B cell (primary cell): ENCODE measurements around the gene RARB. TPM values are rescaled to one million over a fixed set of nuclear protein-coding genes. Genes with fewer than 3 reads are reported as not detected.

Experiments
- ATAC-seq: fragments of 200-7000 bp; cut with Tn5 transposase; one replicate; pipeline ENCODE4 v1.10.0; 2021; ENCODE audit warnings: low read depth, mild to moderate bottlenecking, moderate number of reproducible peaks, moderate library complexity
- CTCF ChIA-PET: fragments of 350-600 bp; sonication (Branson Sonifier 250); formaldehyde crosslinking; loops from one replicate; lab custom pipeline; 2021; ENCODE audit warnings: antibody characterized with exemption, inconsistent platforms; lab: Charles Lee
- POLR2A ChIA-PET: fragments of 350-600 bp; sonication (Branson Sonifier 250); formaldehyde crosslinking; loops from one replicate; lab custom pipeline; 2021; ENCODE audit warnings: antibody characterized with exemption; lab: Charles Lee
- DNase-seq: peaks from one replicate; pipeline ENCODE4 v3.0.0; 2013
- H2AFZ ChIP-seq: 2 replicates; pipeline ENCODE4 v1.6.1; 2012; ENCODE audit warnings: mild to moderate bottlenecking, low read depth, low read length; ENCODE audit not compliant: insufficient read depth, poor library complexity, severe bottlenecking
- H3K27ac ChIP-seq, 2 donors: 1 replicate in 1 of 2; 2 replicates in 1 of 2; pipeline ENCODE4 v1.5.1; 2012 to 2013; ENCODE audit warnings: low read length in 2 of 2, mild to moderate bottlenecking in 2 of 2, moderate library complexity in 1 of 2
- H3K27me3 ChIP-seq, 4 experiments: fragments of 200-600 bp in 1 of 4; sonication (generic) in 1 of 4; replicated peaks in 1 of 4; 1 replicate in 2 of 4; 2 replicates in 2 of 4; pipeline versions ENCODE4 v1.6.1 to v1.7.0; 2013 to 2016; ENCODE audit warnings: low read length in 3 of 4, mild to moderate bottlenecking in 2 of 4, mixed read lengths in 1 of 4, moderate library complexity in 1 of 4; ENCODE audit not compliant: insufficient read depth in 4 of 4, control insufficient read depth in 3 of 4; ENCODE audit errors: control extremely low read depth in 1 of 4
- H3K36me3 ChIP-seq, 2 experiments: replicated peaks in 1 of 2; 1 replicate in 1 of 2; 2 replicates in 1 of 2; pipeline versions ENCODE4 v1.6.1 to v1.7.1; 2013; ENCODE audit warnings: low read length in 1 of 2; ENCODE audit not compliant: insufficient read depth in 2 of 2, control insufficient read depth in 1 of 2; ENCODE audit errors: control extremely low read depth in 1 of 2, extremely low read depth in 1 of 2
- H3K4me1 ChIP-seq, 2 donors: fragments of 200-600 bp in 1 of 2; sonication (generic) in 1 of 2; 1 replicate in 1 of 2; 2 replicates in 1 of 2; pipeline versions ENCODE4 v1.5.1 to v1.6.1; 2013 to 2017; ENCODE audit warnings: low read length in 2 of 2; ENCODE audit not compliant: control insufficient read depth in 2 of 2, insufficient read depth in 2 of 2
- H3K4me2 ChIP-seq: replicated peaks from 2 replicates; pipeline ENCODE3; 2012; ENCODE audit warnings: mild to moderate bottlenecking, low read depth, low read length; ENCODE audit not compliant: poor library complexity, severe bottlenecking
- H3K4me3 ChIP-seq, 5 experiments: fragments of 200-600 bp in 1 of 5; sonication (generic) in 1 of 5; 1 replicate in 3 of 5; 2 replicates in 2 of 5; pipeline versions ENCODE4 v1.5.1 to v1.7.0; 2011 to 2016; ENCODE audit warnings: low read length in 4 of 5, mild to moderate bottlenecking in 4 of 5, low read depth in 2 of 5, control low read depth in 1 of 5, moderate library complexity in 1 of 5; ENCODE audit not compliant: insufficient read depth in 1 of 5; ENCODE audit errors: control extremely low read depth in 1 of 5, extremely low read depth in 1 of 5
- H3K79me2 ChIP-seq: fragments of 200-600 bp; sonication (generic); one replicate; pipeline ENCODE4 v1.6.0; 2016; ENCODE audit warnings: low read length; ENCODE audit not compliant: control insufficient read depth, insufficient read depth
- H3K9ac ChIP-seq: fragments of 200-600 bp; sonication (generic); 2 replicates; pipeline ENCODE4 v1.6.1; 2017; ENCODE audit warnings: mild to moderate bottlenecking, low read length, moderate library complexity
- H3K9me3 ChIP-seq, 3 donors: one replicate each; pipeline versions ENCODE4 v1.6.1 to v1.7.1; 2013; ENCODE audit warnings: low read length in 2 of 3; ENCODE audit not compliant: control insufficient read depth in 2 of 3, insufficient read depth in 1 of 3; ENCODE audit errors: control extremely low read depth in 1 of 3
- H4K20me1 ChIP-seq: 2 replicates; pipeline ENCODE4 v1.6.0; 2012; ENCODE audit warnings: mild to moderate bottlenecking, low read length; ENCODE audit not compliant: insufficient read depth, control insufficient read depth, poor library complexity, severe bottlenecking
- H3K27ac Mint-ChIP-seq: one replicate; pipeline ENCODE4 v1.8.0; 2021; ENCODE audit warnings: mixed read lengths
- H3K27me3 Mint-ChIP-seq: one replicate; pipeline ENCODE4 v1.8.0; 2021; ENCODE audit warnings: mixed read lengths
- H3K4me1 Mint-ChIP-seq: one replicate; pipeline ENCODE4 v1.8.0; 2021; ENCODE audit warnings: mixed read lengths
- H3K4me3 Mint-ChIP-seq: one replicate; pipeline ENCODE4 v1.8.0; 2021; ENCODE audit warnings: mixed read lengths
- H3K9me3 Mint-ChIP-seq: one replicate; pipeline ENCODE4 v1.8.0; 2022; ENCODE audit warnings: mixed read lengths; ENCODE audit not compliant: insufficient read depth
- EZH2 ChIP-seq: IDR thresholded peaks from 2 replicates; pipeline ENCODE4 v1.6.1; 2012; ENCODE audit warnings: borderline replicate concordance, low read depth, mild to moderate bottlenecking, moderate library complexity, low read length; ENCODE audit not compliant: insufficient read depth, poor library complexity, severe bottlenecking
- WGBS: methylation state at CpG from one replicate; pipeline ENCODE4 v1.1.5; 2013; ENCODE audit warnings: missing lambda C conversion rate; ENCODE audit not compliant: insufficient coverage; 5-methylcytosine and 5-hydroxymethylcytosine counted together
- intact Hi-C: fragments of 100-400 bp; cut with micrococcal nuclease; formaldehyde crosslinking; loops from one replicate; pipeline ENCODE4 v1.10.0; 2022
- polyA plus RNA-seq: library from polyadenylated mRNA; depleted of rRNA; stranded (reverse); fragments of >200 nt; gene quantifications from 2 replicates; pipeline ENCODE4 v1.2.3, GENCODE V29; 2012
- total RNA-seq, 2 donors: library from RNA; stranded (reverse); fragments of 120-200 nt in 1 of 2; gene quantifications; 1 replicate in 1 of 2; 2 replicates in 1 of 2; pipeline versions ENCODE4 v1.2.3 to v1.2.4, GENCODE V29; 2013 to 2022
- TF ChIP-seq, protein P1 (sequence below): fragments of 200-600 bp; IDR thresholded peaks from one replicate; pipeline ENCODE4 v1.8.0; 2022; ENCODE audit warnings: antibody characterized with exemption, mild to moderate bottlenecking

RARB gene
- total and polyA plus RNA-seq, 2 donors (not counting 1 experiment from before 2014, with no cell fraction given), result not detected

- WGBS, result 67% methylated on average over 1 of the region's 1 CpG
- ChIA-PET POLR2A (no interaction called here), CTCF (no interaction called here)
- intact Hi-C loops, result no loop called here
- DNase-seq (no peak), ATAC-seq (no peak)
- no peaks in the 10 kb centered on the region for H3K36me3 ChIP-seq
- H3K9ac ChIP-seq, result no peak overlapping the region
- no peaks in the 10 kb centered on the region for H3K9me3 ChIP-seq
- Mint-ChIP-seq H3K4me3 (no peak overlapping the region), H3K27me3 (no peaks in the 10 kb centered on the region), H3K4me1 (no peaks in the 10 kb centered on the region), H3K27ac (no peak overlapping the region), H3K9me3 (no peaks in the 10 kb centered on the region)
- H3K27me3 ChIP-seq, result no peaks in the 10 kb centered on the region
- no peaks in the 10 kb centered on the region for H4K20me1 ChIP-seq
- H3K4me3 ChIP-seq, result no peak overlapping the region
- H3K4me1 ChIP-seq, result no peaks in the 10 kb centered on the region
- H3K79me2 ChIP-seq, result no peaks in the 10 kb centered on the region
- no peak for TF ChIP-seq EZH2
- TF ChIP-seq, protein P1, sequence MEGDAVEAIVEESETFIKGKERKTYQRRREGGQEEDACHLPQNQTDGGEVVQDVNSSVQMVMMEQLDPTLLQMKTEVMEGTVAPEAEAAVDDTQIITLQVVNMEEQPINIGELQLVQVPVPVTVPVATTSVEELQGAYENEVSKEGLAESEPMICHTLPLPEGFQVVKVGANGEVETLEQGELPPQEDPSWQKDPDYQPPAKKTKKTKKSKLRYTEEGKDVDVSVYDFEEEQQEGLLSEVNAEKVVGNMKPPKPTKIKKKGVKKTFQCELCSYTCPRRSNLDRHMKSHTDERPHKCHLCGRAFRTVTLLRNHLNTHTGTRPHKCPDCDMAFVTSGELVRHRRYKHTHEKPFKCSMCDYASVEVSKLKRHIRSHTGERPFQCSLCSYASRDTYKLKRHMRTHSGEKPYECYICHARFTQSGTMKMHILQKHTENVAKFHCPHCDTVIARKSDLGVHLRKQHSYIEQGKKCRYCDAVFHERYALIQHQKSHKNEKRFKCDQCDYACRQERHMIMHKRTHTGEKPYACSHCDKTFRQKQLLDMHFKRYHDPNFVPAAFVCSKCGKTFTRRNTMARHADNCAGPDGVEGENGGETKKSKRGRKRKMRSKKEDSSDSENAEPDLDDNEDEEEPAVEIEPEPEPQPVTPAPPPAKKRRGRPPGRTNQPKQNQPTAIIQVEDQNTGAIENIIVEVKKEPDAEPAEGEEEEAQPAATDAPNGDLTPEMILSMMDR, result no peak
- no peak overlapping the region for H3K4me2 ChIP-seq
- H2AFZ ChIP-seq, result no peak overlapping the region
- no peak overlapping the region for H3K27ac ChIP-seq
Measured at GRCh38 chr3:25462495-25462894, 34.4 kb downstream of the RARB start.

DNA sequence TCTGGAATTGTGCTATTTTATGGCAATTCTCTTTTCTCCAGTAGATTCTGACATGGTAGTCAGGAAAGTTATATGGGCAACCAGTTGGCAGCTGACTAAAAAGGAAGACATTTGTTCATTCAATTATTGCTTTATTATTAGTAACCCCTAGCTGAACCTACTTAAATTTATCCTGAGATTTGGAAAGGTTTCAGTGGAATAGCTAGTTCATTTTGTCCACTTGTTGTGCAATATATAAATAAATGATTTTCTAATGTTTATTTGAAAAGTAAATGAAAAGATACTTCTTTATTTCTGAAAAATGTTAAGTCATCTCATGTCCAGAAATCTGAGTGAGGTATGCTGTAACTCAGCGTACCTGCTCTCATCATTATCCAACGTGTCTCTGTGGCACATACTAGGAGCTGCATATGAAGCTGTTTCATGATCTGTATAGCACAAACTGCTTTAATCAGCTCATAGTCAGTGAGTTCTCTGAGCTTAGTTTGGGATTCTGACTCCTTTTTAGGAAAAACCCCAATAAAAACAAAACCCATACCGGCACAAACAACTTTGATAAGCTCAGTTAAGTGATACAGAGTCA, 35.9 kb downstream of the RARB start:
- no peak overlapping the region for H2AFZ ChIP-seq
- H3K9me3 ChIP-seq, result no peaks in the 10 kb centered on the region
- Mint-ChIP-seq H3K27me3 (no peaks in the 10 kb centered on the region), H3K27ac (no peak overlapping the region), H3K4me3 (no peak overlapping the region), H3K9me3 (no peaks in the 10 kb centered on the region), H3K4me1 (no peaks in the 10 kb centered on the region)
- ChIA-PET CTCF (no interaction called here), POLR2A (no interaction called here)
- H3K9ac ChIP-seq, result no peak overlapping the region
- H3K27ac ChIP-seq, result no peak overlapping the region
- H4K20me1 ChIP-seq, result no peaks in the 10 kb centered on the region
- ATAC-seq (no peak), DNase-seq (no peak)
- WGBS, result 90% methylated on average over 2 of the region's 3 CpGs
- no peak overlapping the region for H3K4me2 ChIP-seq
- no peaks in the 10 kb centered on the region for H3K27me3 ChIP-seq
- intact Hi-C loops, result no loop called here
- no peaks in the 10 kb centered on the region for H3K79me2 ChIP-seq
- H3K4me3 ChIP-seq, result no peak overlapping the region
- no peaks in the 10 kb centered on the region for H3K36me3 ChIP-seq
- TF ChIP-seq EZH2, result no peak
- TF ChIP-seq, protein P1, result no peak
- no peaks in the 10 kb centered on the region for H3K4me1 ChIP-seq
